ENCODE measurements around the gene OR5H14.

The OR5H14 gene

DNA sequence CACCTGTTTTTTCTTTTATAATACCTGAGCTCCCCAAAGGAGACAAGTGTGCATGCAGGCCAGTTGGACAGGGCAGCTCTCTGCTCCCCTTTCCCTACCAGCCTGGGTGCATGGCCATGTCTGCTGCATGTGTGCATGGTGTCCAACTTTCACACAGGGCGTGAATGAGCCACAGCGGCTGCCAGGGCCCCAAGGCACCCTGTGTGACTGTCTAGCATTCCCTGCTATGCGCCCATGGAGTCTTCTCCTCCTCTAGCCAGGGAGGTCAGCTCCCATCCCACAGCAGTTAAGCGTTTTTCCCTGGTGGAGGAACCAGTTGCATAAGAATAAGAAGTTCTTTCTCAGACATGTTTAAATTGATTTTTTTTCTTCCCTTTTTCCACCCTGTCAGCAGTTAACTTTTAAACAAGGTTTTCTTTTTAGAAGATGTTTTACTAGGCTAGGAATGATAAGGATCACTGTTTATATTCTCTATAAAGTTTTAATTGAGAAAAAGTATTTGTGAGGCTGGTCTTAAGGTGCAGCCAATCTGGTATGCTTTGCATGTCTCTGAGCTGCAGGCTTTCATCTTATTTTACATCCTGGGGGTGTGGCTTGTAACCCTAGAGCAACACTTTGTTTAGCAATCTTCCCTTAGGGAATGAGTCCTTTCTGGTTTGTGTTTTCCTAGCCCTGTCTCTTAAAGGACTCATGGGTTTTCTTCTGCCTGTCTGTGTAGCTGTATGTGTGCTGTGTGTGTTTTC, 37.3 kb upstream of the OR5H14 start:
- Histone ChIP-seq H3K4me2 (ENCODE audit: low read length) (no peak overlapping the region), H3K27me3 (ENCODE audit: insufficient read depth, low read length) (no peaks in the 10 kb centered on the region), H3K9me3 (ENCODE audit: low read length) (no peaks in the 10 kb centered on the region), H3K27ac (ENCODE audit: low read depth, low read length, poor library complexity, severe bottlenecking) (no peak overlapping the region), H2AFZ (ENCODE audit: low read length) (no peak overlapping the region), H3K79me2 (ENCODE audit: insufficient read depth, low read length) (no peaks in the 10 kb centered on the region), H3F3A (ENCODE audit: insufficient read depth, low read length) (no peaks in the 10 kb centered on the region), H3K9me2 (ENCODE audit: low read depth, low read length) (no peaks in the 10 kb centered on the region), H3K36me3 (ENCODE audit: insufficient read depth, low read length) (no peaks in the 10 kb centered on the region), H4K20me1 (ENCODE audit: insufficient read depth, low read length) (no peaks in the 10 kb centered on the region), H3K9ac (ENCODE audit: low read length) (no peak overlapping the region), H3K4me3 (ENCODE audit: low read depth, low read length, poor library complexity, severe bottlenecking) (no peak overlapping the region), H3K4me1 (ENCODE audit: insufficient read depth, low read length, severe bottlenecking) (no peaks in the 10 kb centered on the region)
- TF ChIP-seq EZH2 (IDR thresholded peaks at IDR 0.05; ENCODE audit: borderline replicate concordance, low read length) (no peak), CTCF (IDR thresholded peaks at IDR 0.05; ENCODE audit: low read length) (no peak)

- no peaks in the 10 kb centered on the region for H3K9me2 ChIP-seq (ENCODE audit: low read depth, low read length)
These were observed 36.8 kb upstream of the OR5H14 start for GRCh38 chr3:98110550-98110908.

GRCh38 chr3:98114264-98114663, 33.0 kb upstream of the OR5H14 start:
- Histone ChIP-seq H3K27me3 (ENCODE audit: insufficient read depth, low read length) (no peaks in the 10 kb centered on the region), H3K9me2 (ENCODE audit: low read depth, low read length) (no peaks in the 10 kb centered on the region), H3K4me3 (ENCODE audit: low read depth, low read length, poor library complexity, severe bottlenecking) (no peak overlapping the region), H3F3A (ENCODE audit: insufficient read depth, low read length) (no peaks in the 10 kb centered on the region), H3K9me3 (ENCODE audit: low read length) (no peaks in the 10 kb centered on the region), H4K20me1 (ENCODE audit: insufficient read depth, low read length) (no peaks in the 10 kb centered on the region), H3K4me2 (ENCODE audit: low read length) (no peak overlapping the region), H3K27ac (ENCODE audit: low read depth, low read length, poor library complexity, severe bottlenecking) (no peak overlapping the region), H3K4me1 (ENCODE audit: insufficient read depth, low read length, severe bottlenecking) (no peaks in the 10 kb centered on the region), H3K36me3 (ENCODE audit: insufficient read depth, low read length) (no peaks in the 10 kb centered on the region), H3K9ac (ENCODE audit: low read length) (no peak overlapping the region), H2AFZ (ENCODE audit: low read length) (no peak overlapping the region), H3K79me2 (ENCODE audit: insufficient read depth, low read length) (no peaks in the 10 kb centered on the region)
- TF ChIP-seq EZH2 (IDR thresholded peaks at IDR 0.05; ENCODE audit: borderline replicate concordance, low read length) = no peak

More at GRCh38 chr3:98110550-98110908, 36.8 kb upstream of the OR5H14 start:
- no peaks in the 10 kb centered on the region for H3K4me1 ChIP-seq (ENCODE audit: insufficient read depth, low read length, severe bottlenecking)
- no peak overlapping the region for H2AFZ ChIP-seq (ENCODE audit: low read length)
- no peaks in the 10 kb centered on the region for H4K20me1 ChIP-seq (ENCODE audit: insufficient read depth, low read length)
- H3F3A ChIP-seq (ENCODE audit: insufficient read depth, low read length) = no peaks in the 10 kb centered on the region
- no peak overlapping the region for H3K4me2 ChIP-seq (ENCODE audit: low read length)
- H3K4me3 ChIP-seq (ENCODE audit: low read depth, low read length, poor library complexity, severe bottlenecking) = no peak overlapping the region
- H3K27me3 ChIP-seq (ENCODE audit: insufficient read depth, low read length) = no peaks in the 10 kb centered on the region
- H3K9me3 ChIP-seq (ENCODE audit: low read length) = no peaks in the 10 kb centered on the region
- H3K36me3 ChIP-seq (ENCODE audit: insufficient read depth, low read length) = no peaks in the 10 kb centered on the region
- H3K27ac ChIP-seq (ENCODE audit: low read depth, low read length, poor library complexity, severe bottlenecking) = no peak overlapping the region
- TF ChIP-seq EZH2 (IDR thresholded peaks at IDR 0.05; ENCODE audit: borderline replicate concordance, low read length) (no peak), CTCF (IDR thresholded peaks at IDR 0.05; ENCODE audit: low read length) (no peak)
- no peak overlapping the region for H3K9ac ChIP-seq (ENCODE audit: low read length)
- no peaks in the 10 kb centered on the region for H3K79me2 ChIP-seq (ENCODE audit: insufficient read depth, low read length)

GRCh38 chr3:98115717-98116116, 31.6 kb upstream of the OR5H14 start:
- no peaks in the 10 kb centered on the region for H3K27me3 ChIP-seq (ENCODE audit: insufficient read depth, low read length)
- no peaks in the 10 kb centered on the region for H4K20me1 ChIP-seq (ENCODE audit: insufficient read depth, low read length)
- H2AFZ ChIP-seq (ENCODE audit: low read length) = no peak overlapping the region
- no peak for TF ChIP-seq CTCF (IDR thresholded peaks at IDR 0.05; ENCODE audit: low read length)
- no peak for TF ChIP-seq EZH2 (IDR thresholded peaks at IDR 0.05; ENCODE audit: borderline replicate concordance, low read length)
- no peak overlapping the region for H3K27ac ChIP-seq (ENCODE audit: low read depth, low read length, poor library complexity, severe bottlenecking)
- no peak overlapping the region for H3K9ac ChIP-seq (ENCODE audit: low read length)
- H3K79me2 ChIP-seq (ENCODE audit: insufficient read depth, low read length) = no peaks in the 10 kb centered on the region
- H3K9me3 ChIP-seq (ENCODE audit: low read length) = no peaks in the 10 kb centered on the region
- no peaks in the 10 kb centered on the region for H3K9me2 ChIP-seq (ENCODE audit: low read depth, low read length)
- H3K4me1 ChIP-seq (ENCODE audit: insufficient read depth, low read length, severe bottlenecking) = no peaks in the 10 kb centered on the region
- H3K36me3 ChIP-seq (ENCODE audit: insufficient read depth, low read length) = no peaks in the 10 kb centered on the region
- no peak overlapping the region for H3K4me2 ChIP-seq (ENCODE audit: low read length)
- H3F3A ChIP-seq (ENCODE audit: insufficient read depth, low read length) = no peaks in the 10 kb centered on the region
- no peak overlapping the region for H3K4me3 ChIP-seq (ENCODE audit: low read depth, low read length, poor library complexity, severe bottlenecking)

Data from OCI-LY1 (cell line).